ENCODE measurements around the gene IL15RA. TPM values are rescaled to one million over a fixed set of nuclear protein-coding genes. Genes with fewer than 3 reads are reported as not detected.
A peak's percentile ranks its signal among the peaks of the same experiment; 100 is the strongest.

IL15RA gene
- total and polyA plus RNA-seq, 2 of the 8 experiments (the other 6 are each of a cell fraction or from before 2014, with no cell fraction given): 1.3 to 1.4 TPM

DNA sequence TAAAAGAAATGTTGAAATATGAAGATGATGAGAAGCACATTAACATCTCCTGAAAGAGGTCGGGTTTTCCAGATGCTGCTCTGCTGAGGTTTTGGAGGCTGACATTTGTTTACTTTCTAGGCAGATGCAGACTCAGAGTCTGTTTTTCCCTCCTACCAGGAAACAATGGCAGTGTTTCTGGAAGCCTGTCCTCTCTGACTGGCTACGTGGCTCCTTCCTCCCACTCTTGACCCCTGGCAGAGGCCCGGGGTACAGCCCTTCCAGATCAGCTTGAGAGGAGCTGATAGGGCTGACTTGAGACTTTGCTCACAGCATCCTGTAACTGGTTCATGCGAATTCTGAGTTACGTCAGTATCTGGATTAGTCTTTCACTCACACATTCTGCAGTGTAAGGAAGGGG, 41.1 kb upstream of the IL15RA start:
- peak overlapping the region; percentile 11; the same call in 1 of the 2 replicates for H4K8ac ChIP-seq (ENCODE audit: extremely low read depth, insufficient read depth, low read length)
- H2BK5ac ChIP-seq (ENCODE audit: low read depth, low read length): no peak overlapping the region
- no peak overlapping the region for H4K5ac ChIP-seq (ENCODE audit: insufficient read length, low read depth, low read length)
- H2AK5ac ChIP-seq (ENCODE audit: low read depth, low read length): no peak overlapping the region
- no peak overlapping the region for H3K27ac ChIP-seq (ENCODE audit: low read depth, low read length)
- H3K9me3 ChIP-seq (ENCODE audit: insufficient read depth in 2 of 2, low read depth in 1 of 2, low read length in 1 of 2): no peaks in the 10 kb centered on the region
- H3K23ac ChIP-seq (ENCODE audit: insufficient read length): no peak overlapping the region
- H3K4me3 ChIP-seq (ENCODE audit: extremely low read depth in 1 of 4, insufficient read depth in 2 of 4, low read depth in 3 of 4, low read length in 4 of 4): no peak overlapping the region
- no peak overlapping the region for H2BK120ac ChIP-seq (replicated peaks; ENCODE audit: low read depth, low read length)
- no peak overlapping the region for H3K14ac ChIP-seq (ENCODE audit: insufficient read length)
- H3K4ac ChIP-seq (replicated peaks; ENCODE audit: insufficient read length, low read depth, low read length): no peak overlapping the region
- H3K79me1 ChIP-seq (ENCODE audit: low read depth, low read length): no peaks in the 10 kb centered on the region
- H4K91ac ChIP-seq (replicated peaks; ENCODE audit: insufficient read length, low read length): no peak overlapping the region
- DNase-seq (ENCODE audit: low read depth in 1 of 2, low spot score in 2 of 2): no peak
- POLR2A ChIA-PET (ENCODE audit: partially characterized antibody): no interaction called here
- H2BK20ac ChIP-seq (ENCODE audit: low read length): no peak overlapping the region
- no peak overlapping the region for H2AFZ ChIP-seq (ENCODE audit: low read length)
- H4K20me1 ChIP-seq (replicated peaks in 1 of 2; ENCODE audit: control insufficient read depth in 1 of 2, insufficient read depth in 2 of 2, low read length in 2 of 2): no peaks in the 10 kb centered on the region
- H2BK15ac ChIP-seq (ENCODE audit: low read length): no peak overlapping the region
- no peaks in the 10 kb centered on the region for H3K79me2 ChIP-seq (ENCODE audit: control insufficient read depth in 1 of 2, insufficient read depth in 2 of 2, low read length in 2 of 2)
- peak overlapping the region; percentile 60 for H3K56ac ChIP-seq (replicated peaks; ENCODE audit: insufficient read length, low read depth, low read length)
- WGBS, 2 experiments (ENCODE audit: extremely low coverage in 1 of 2, insufficient coverage in 1 of 2, insufficient read length in 1 of 2, insufficient replicate concordance in 2 of 2, low coverage in 1 of 2, low lambda C conversion rate in 2 of 2, missing lambda C conversion rate in 1 of 2): 82% methylated on average over 5 of the region's 5 CpGs; no CpG with 5 or more reads in 1 of the 2 experiments
- H3K4me2 ChIP-seq (ENCODE audit: insufficient read depth in 1 of 2, low read depth in 2 of 2, low read length in 2 of 2): no peak overlapping the region
- H2BK12ac ChIP-seq (ENCODE audit: low read depth, low read length): no peak overlapping the region
- no peaks in the 10 kb centered on the region for H3K4me1 ChIP-seq (replicated peaks in 1 of 4; ENCODE audit: control insufficient read depth in 3 of 4, insufficient read depth in 4 of 4, low read length in 3 of 4)
- CTCF ChIA-PET (ENCODE audit: partially characterized antibody): interaction anchor here (2.2 kb wide), 1 partner anchor 68 kb away, joined by 7 read pairs; no protein-coding TSS in a partner anchor
- peaks cover 8% of the 10 kb centered on the region; the same call in 1 of the 2 replicates for H3K23me2 ChIP-seq (ENCODE audit: low read depth, low read length)
- H3K27me3 ChIP-seq (replicated peaks in 1 of 4; ENCODE audit: control insufficient read depth in 3 of 4, extremely low read depth in 1 of 4, insufficient read depth in 3 of 4, low read length in 3 of 4): no peaks in the 10 kb centered on the region
- H3K36me3 ChIP-seq (ENCODE audit: control insufficient read depth in 2 of 4, insufficient read depth in 4 of 4, low read length in 3 of 4): no peaks in the 10 kb centered on the region
- H3K9ac ChIP-seq (replicated peaks in 1 of 4; ENCODE audit: extremely low read depth in 1 of 4, low read depth in 3 of 4, low read length in 3 of 4): no peak overlapping the region
- H3K18ac ChIP-seq (ENCODE audit: extremely low read depth, low read length): no peak overlapping the region
- FAIRE-seq: no peak
- TF ChIP-seq CTBP2 (IDR thresholded peaks at IDR 0.05; ENCODE audit: borderline replicate concordance, insufficient read depth, insufficient read length, low read length) (no peak), HDAC2 (IDR thresholded peaks at IDR 0.05; ENCODE audit: borderline replicate concordance in 1 of 2, low read depth in 2 of 2, low read length in 2 of 2) (no peak), TAF7 (optimal IDR thresholded peaks at IDR 0.05; ENCODE audit: borderline replicate concordance, low read depth, low read length) (no peak), NRF1 (IDR thresholded peaks at IDR 0.05; ENCODE audit: low read depth, low read length) (no peak), KDM5A (IDR thresholded peaks at IDR 0.05; ENCODE audit: low read length) (no peak), SIRT6 (IDR thresholded peaks at IDR 0.05; ENCODE audit: low read length) (no peak), KDM1A (IDR thresholded peaks at IDR 0.05; ENCODE audit: borderline replicate concordance, low read length) (no peak), POLR2A (IDR thresholded peaks at IDR 0.05; ENCODE audit: control extremely low read depth in 1 of 2, low read depth in 2 of 2, low read length in 2 of 2) (no peak), EZH2 (IDR thresholded peaks at IDR 0.05; ENCODE audit: low read depth, low read length, severe bottlenecking) (no peak)
- TF ChIP-seq, protein P1, sequence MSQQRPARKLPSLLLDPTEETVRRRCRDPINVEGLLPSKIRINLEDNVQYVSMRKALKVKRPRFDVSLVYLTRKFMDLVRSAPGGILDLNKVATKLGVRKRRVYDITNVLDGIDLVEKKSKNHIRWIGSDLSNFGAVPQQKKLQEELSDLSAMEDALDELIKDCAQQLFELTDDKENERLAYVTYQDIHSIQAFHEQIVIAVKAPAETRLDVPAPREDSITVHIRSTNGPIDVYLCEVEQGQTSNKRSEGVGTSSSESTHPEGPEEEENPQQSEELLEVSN (IDR thresholded peaks at IDR 0.05): no peak
- TF ChIP-seq, protein P2, sequence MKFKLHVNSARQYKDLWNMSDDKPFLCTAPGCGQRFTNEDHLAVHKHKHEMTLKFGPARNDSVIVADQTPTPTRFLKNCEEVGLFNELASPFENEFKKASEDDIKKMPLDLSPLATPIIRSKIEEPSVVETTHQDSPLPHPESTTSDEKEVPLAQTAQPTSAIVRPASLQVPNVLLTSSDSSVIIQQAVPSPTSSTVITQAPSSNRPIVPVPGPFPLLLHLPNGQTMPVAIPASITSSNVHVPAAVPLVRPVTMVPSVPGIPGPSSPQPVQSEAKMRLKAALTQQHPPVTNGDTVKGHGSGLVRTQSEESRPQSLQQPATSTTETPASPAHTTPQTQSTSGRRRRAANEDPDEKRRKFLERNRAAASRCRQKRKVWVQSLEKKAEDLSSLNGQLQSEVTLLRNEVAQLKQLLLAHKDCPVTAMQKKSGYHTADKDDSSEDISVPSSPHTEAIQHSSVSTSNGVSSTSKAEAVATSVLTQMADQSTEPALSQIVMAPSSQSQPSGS (IDR thresholded peaks at IDR 0.05; ENCODE audit: low read length): no peak
